Measurements from ENCODE around the gene TMEM179B. TPM values are rescaled to one million over a fixed set of nuclear protein-coding genes. Genes with fewer than 3 reads are reported as not detected.

Gene TMEM179B
- total and polyA plus RNA-seq, 2 of the 13 experiments (the other 11 are each of a cell fraction or from before 2014, with no cell fraction given) = 24.8 to 25.7 TPM

- peak; percentile 44; the same call in 1 of the 2 replicates for TF ChIP-seq ZBTB7B (CRISPR knock-in tag; IDR thresholded peaks at IDR 0.05)
- no peak for TF ChIP-seq XBP1 (CRISPR knock-in tag; IDR thresholded peaks at IDR 0.05)
- no peak for TF ChIP-seq PRDM15 (CRISPR knock-in tag; IDR thresholded peaks at IDR 0.05)
- TF ChIP-seq KLF9 (CRISPR knock-in tag; IDR thresholded peaks at IDR 0.05; ENCODE audit: low read depth) = no peak
- no peak for TF ChIP-seq KLF15 (CRISPR knock-in tag; IDR thresholded peaks at IDR 0.05; ENCODE audit: borderline replicate concordance)
- TF ChIP-seq ZNF503 (CRISPR knock-in tag; IDR thresholded peaks at IDR 0.05) = peak; percentile 30; the same call in 1 of the 2 replicates
- TF ChIP-seq NCOR1 (IDR thresholded peaks at IDR 0.05; ENCODE audit: borderline replicate concordance, low read length) = peak; percentile 12; the same call in 1 of the 2 replicates
- no peak for TF ChIP-seq ADNP (CRISPR knock-in tag; IDR thresholded peaks at IDR 0.05)
- peak; percentile 79; the same call in 1 of the 2 replicates for TF ChIP-seq ZNF318 (CRISPR knock-in tag; IDR thresholded peaks at IDR 0.05)
- peak; percentile 96 for TF ChIP-seq KDM5A (IDR thresholded peaks at IDR 0.05; ENCODE audit: borderline replicate concordance, low read length)
- TF ChIP-seq ISL2 (CRISPR knock-in tag; IDR thresholded peaks at IDR 0.05) = peak; percentile 69
These were observed 52.1 kb downstream of the TMEM179B start, which contains the start of gene WDR74 (continued) for GRCh38 chr11:62839050-62839945.
